Measurements from ENCODE around the gene RAB27A. TPM values are rescaled to one million over a fixed set of nuclear protein-coding genes. Genes with fewer than 3 reads are reported as not detected.

The RAB27A gene
- total RNA-seq = 26.5 TPM

DNA sequence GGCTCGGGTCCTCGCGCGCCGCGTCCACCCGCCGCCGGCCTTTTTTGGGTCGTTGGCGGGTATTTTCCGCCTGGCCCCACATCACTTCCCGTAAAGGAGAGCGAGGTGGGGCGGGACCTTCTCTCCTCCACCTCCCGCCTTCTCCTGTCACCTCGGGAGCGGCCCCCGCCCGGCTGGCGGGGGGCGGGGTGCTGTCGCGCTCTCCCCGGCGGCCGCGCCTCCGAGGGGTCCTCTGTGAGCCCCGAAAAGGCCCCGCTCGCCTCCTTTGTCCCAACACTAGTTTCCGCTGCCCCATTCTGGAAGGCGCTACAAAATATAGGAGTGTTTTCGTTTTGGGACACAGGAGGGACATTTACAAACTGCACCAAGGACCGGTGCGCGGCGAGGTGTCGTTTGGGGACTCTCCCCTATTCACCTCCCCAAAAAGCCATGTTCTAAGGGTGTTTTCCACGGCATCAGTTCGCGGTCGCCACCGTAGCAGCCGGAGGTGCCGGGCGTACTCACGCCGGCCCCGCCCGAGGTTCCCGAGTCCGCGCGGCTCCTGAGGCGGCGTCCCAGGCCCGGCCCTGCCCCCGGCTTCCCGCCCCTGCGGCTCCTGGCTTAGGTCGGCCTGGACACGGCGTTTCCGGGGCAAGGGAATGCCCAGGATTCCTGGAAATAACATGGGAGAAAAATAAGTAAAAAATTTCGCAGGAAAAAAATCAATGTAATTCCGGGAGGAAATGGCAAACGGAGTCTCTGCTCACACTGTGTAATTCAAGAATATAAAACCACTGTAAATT lies at the start of gene RAB27A:
Gene RAB27A, minus strand, starts transcription at position 68 of the 782 bp plus-strand sequence. CDS start 54,879 bp downstream, outside the sequence.

DNA sequence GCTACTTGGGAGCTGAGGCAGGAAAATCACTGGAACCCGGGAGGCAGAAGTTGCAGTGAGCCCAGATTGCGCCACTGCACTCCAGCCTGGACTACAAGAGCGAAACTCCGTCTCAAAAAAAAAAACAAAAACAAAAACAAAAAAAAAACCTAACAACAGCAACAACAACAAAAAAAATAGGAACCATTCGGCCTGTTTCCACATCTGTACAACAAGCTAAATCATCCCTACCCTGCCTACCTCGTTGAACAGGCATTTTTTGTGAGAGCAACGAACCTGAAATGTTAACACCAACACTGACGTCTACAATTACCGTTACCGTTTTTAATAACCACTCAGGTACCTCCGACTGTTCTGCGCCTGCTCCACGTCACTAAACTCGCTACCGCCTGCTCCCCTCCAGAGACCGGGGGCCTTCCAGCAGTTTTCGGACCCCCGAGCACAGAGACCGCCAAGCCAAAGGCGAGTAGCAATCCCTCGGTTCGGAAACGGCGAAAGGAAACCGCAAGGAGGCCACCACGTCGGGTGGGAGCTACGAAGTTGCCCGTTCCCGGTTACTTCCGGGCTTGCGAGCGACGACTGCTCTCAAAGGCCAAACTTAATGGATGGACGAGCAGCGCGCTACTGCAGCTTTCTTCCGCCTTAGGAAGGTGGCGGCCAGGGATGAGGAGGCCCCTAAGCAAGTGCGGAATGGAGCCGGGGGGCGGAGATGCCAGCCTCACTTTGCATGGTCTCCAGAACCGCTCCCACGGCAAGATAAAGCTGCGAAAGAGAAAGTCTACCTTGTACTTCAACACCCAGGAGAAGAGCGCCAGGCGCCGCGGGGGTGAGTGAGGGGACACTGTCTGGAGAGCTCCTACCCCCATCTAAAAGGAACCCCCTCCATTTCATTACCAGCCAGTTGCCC lies 29.2 kb upstream of the RAB27A start, which contains the start of the genes PIGB and PIGBOS1:
Gene PIGB, plus strand, starts transcription at position 635 of the 907 bp plus-strand sequence. Its CDS starts 29 bp downstream, at position 664.
Gene PIGBOS1, minus strand, starts transcription at position 536 of the 907 bp plus-strand sequence. CDS start 1,331 bp downstream, outside the sequence.

DNA sequence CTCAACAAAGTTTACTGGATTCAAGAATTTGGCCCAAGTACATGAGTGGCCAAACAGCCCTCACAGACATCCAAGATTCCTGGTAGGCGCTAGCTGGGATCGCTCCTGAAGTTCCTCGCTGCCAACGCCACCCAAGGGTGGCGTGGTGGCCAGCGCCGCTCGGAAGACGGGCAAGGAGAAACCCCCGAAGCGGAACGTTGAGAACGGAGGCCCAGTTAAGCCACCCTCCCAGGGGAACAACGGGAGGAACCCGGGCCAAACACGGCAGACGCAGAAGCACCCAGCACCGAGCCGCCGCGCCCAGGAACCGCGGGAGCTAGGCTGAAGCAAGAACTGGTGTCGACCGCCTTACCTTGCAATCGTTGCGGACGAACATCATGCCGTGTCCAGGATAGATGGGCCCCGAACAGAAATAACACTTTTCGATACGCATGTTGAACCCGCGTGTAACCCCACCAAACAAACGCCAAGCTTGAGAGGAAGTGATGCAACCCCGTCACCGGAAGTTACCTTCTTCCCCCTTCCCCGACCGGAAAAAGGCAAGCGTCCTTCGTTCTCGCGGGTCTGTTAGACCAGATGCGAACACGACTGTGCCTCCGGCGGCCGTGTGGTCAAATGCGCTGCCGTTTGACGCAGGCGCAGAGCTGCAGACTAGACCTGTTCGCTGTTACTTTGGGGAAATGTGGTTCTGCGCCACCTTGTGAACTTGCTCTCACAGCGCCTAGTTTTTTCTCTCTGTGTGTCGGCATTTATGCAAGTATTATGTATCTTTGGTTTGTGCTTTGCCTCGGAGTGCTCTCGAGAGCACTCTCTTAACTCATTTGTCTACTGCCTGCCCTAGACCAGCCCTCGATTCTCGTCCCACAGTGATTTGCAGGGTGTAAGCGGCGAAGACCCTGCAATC lies 92.9 kb downstream of the RAB27A start, which contains the start of gene RSL24D1:
Gene RSL24D1, minus strand, starts transcription at position 484 of the 904 bp plus-strand sequence. Its CDS starts 51 bp downstream, at position 433.

Other genes with a start within 250 kb of the RAB27A start
- 81.0 TPM for gene RSL24D1, start 92.9 kb downstream of the RAB27A start, total RNA-seq
- 16.5 TPM for gene PIGBOS1, start 29.3 kb upstream of the RAB27A start, total RNA-seq
- 9.1 TPM for gene PIGB, start 29.4 kb upstream of the RAB27A start, total RNA-seq
- 65.0 TPM for gene CCPG1, start 118.5 kb upstream of the RAB27A start, total RNA-seq
- 1.8 TPM for gene PIERCE2, start 118.7 kb upstream of the RAB27A start, total RNA-seq
- 8.9 TPM for gene DNAAF4, start 218.4 kb upstream of the RAB27A start, total RNA-seq

Data from camera-type eye (tissue), 1 donor.